GM23338 (cell line): ENCODE results near the gene CCL21.

Experiments used
- CTCF ChIP-seq, 2 experiments: fragments of 200-600 bp in 1 of 2; sonication (generic) in 1 of 2; conservative IDR thresholded peaks; 2 replicates each; pipeline versions ENCODE4 v1.5.1 to v1.6.1; 2016 to 2017; ENCODE audit warnings: antibody characterized with exemption in 2 of 2, low read depth in 2 of 2, mild to moderate bottlenecking in 2 of 2, moderate library complexity in 1 of 2
- EZH2 ChIP-seq: fragments of 200-600 bp; sonication (generic); IDR thresholded peaks from one replicate; pipeline ENCODE4 v1.8.0; 2017; ENCODE audit warnings: antibody characterized with exemption, mild to moderate bottlenecking, low read depth; ENCODE audit not compliant: unreplicated experiment
- EZH2phosphoT487 ChIP-seq: fragments of 200-600 bp; sonication (generic); IDR thresholded peaks from one replicate; pipeline ENCODE4 v1.8.1; 2018; ENCODE audit warnings: antibody characterized with exemption; ENCODE audit not compliant: unreplicated experiment
- POLR2AphosphoS5 ChIP-seq: IDR thresholded peaks from 2 replicates; pipeline ENCODE4 v1.6.1; 2016; ENCODE audit warnings: antibody characterized with exemption, low read depth
- REST ChIP-seq: IDR thresholded peaks from one replicate; pipeline ENCODE4 v1.6.1; 2018; ENCODE audit warnings: antibody characterized with exemption; ENCODE audit not compliant: unreplicated experiment
- ZNF114 ChIP-seq: fragments of 250-450 bp; sonication (Bioruptor Pico); IDR thresholded peaks from 2 replicates; pipeline ENCODE4 v1.5.0; 2020; ENCODE audit warnings: mild to moderate bottlenecking, moderate library complexity

- TF ChIP-seq CTCF (conservative IDR thresholded peaks at IDR 0.05; ENCODE audit: low read depth in 2 of 2): no peak
- TF ChIP-seq REST: no peak
- no peak for TF ChIP-seq POLR2AphosphoS5
- no peak for TF ChIP-seq ZNF114 (CRISPR knock-in tag)
- TF ChIP-seq EZH2phosphoT487: no peak
- no peak for TF ChIP-seq EZH2
Measured at GRCh38 chr9:34719021-34719768, 9.3 kb upstream of the CCL21 start.
